ENCODE measurements around the gene PPP4R2.

The PPP4R2 gene

DNA sequence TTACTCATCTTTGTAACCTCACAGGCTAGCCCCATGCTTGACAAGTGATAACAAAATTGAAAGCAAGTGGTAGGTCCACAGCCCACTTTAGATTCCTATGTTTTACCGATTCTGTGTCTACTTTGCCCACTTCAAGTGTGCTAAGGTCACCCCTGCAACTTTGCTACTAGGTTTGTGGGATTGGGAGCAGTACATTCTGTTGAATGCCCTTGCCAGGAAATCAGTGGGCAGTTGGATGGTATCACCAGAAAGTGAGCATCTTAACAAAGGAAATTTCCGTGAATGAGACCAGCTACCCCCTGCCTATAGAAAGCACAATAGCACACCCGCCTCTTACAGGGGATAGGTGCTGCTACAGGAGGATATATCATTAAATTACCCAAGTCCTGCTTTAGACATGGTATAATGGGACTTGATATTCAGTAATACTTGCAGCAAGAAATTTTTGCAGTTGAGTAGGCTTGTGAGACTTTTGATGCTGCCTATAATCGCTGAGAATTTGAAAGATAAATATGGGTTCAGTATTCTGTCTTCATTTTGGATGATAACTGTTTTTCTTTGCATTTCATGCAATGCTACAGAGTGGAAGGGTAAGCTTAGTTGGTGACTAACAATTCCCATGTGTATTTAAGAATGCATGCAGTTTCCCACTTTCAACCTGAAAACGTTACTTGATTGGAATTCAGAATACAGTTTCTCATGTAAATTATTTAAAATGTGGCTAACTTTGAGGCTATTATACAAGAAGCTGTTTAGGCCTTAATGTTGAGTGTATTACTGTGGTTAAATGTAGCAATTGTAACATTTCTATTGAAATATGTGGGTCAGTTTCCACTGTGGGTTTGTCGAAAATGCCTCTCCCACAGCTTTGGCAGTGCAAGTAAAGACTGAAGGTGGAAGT lies 74.3 kb downstream of the PPP4R2 start:
- DNase-seq (ENCODE audit: low spot score) = no peak

DNA sequence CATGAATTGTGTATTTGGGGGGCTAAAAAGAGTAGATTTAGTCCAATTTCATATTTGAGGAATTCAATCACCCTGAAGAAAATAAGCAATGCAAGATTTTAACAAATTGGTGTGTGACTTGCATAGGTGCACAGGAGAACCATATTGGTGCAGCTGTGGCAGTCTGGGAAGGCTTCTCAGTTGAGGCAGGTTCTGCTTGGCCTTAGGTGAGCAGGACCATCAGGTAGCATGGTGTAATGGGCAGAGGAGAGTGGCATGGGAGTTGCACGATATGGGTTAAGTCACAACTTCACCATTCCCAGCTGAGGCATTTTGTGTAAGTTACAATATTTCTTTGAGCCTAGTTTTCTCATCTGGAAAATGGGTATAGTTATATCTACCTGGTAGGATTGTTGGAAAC lies 75.3 kb downstream of the PPP4R2 start:
- no peak for DNase-seq (ENCODE audit: low spot score)

DNA sequence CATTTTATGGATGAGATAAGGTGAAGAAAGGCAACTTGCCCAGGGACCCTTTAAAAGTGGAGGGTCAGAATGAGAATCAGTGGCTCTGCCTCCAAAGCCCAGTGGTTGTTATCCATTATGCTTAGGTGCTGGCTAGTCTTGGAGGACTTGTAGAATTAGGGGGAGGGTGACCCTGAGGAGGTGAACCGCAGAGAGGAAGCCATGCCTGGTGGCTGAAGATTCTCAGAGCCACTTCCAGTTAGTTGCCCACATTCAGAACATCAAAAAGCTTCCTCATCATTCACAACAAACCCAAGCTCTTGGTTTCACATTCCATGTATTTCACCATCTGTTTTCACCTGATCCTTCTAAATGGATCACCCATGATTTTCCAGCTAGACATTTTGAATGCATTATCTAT lies 76.0 kb downstream of the PPP4R2 start:
- DNase-seq (ENCODE audit: low spot score) = no peak

DNA sequence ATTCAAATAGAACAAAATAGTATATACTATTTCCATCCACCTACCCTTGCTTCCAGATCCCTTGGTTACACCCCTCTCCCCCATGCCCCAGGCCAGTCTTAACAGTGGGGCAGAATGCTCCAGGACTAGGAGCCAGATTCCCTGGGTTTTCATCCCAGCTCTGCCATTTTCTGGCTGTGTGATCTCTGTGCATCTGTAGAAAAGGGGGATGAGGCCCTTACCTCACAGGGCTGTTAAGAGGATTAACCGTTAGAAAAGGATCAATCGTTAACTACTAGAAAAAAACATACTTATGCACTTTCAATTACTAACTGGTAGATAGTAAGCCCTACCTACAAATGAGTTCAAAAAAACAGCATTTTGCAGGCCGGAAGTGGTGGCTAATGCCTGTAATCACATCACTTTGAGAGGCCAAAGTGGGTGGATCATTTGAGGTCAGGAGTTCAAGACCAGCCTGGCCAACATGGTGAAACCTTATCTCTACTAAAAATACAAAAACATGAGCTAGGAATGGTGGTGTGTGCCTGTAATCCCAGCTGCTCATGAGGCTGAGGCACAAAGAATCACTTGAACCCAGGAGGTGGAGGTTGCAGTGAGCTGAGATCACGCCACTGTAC lies 76.6 kb downstream of the PPP4R2 start:
- no peak for DNase-seq (ENCODE audit: low spot score)

DNA sequence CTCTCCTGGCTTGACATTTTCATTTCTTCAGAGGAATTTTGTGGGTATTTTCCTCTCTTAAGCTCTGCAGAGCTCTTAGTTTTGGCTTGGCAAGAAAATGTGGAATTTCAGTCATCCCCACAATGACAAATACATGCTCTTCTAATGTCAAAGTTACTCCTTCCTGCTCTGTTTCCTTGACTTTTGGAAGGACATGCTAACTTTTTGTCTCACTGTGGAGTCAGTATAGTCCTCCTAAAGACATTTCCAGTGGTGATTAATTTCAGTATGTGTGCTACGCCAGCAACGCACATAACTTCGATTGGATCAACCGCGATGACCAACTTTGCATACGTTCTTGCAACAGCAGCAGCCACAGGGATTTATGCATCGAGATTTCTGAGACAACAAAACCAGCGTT lies 78.2 kb downstream of the PPP4R2 start:
- DNase-seq (ENCODE audit: low spot score) = no peak

DNA sequence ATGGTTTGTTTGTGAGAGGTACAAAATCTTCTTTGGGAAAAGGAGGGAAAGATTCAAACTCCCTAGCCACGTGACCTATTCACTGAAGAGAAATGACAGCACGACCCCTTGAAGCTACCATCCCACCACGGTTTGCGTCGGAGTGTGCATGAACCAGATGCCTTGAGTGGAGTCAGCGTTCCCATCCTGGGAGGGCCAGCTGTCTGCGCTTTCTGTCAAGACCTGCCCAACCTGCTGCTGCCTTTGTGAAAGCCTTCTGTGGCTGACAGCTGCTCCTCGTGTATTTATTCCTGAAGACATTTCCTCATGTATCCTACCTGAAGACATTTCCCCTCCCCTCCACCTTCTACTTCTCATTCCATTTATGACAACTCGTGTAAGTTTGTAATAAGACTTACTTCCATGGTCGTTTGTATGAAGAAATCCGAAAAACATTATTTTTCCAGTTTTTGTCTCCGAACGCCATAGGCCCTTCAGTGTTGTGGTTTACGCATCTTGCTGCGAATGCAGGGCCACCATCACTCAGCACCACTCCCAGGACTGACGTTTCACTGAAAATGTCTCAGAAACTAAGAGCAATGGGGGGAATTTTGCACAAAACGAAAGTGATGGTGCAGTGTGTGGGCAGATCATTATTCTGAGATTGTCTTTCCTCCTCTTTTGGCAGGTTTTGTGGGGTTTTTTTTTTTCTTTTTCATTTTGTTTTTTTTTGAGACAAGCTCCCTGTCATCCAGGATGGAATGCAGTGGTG lies 83.8 kb downstream of the PPP4R2 start:
- no peak for DNase-seq (ENCODE audit: low spot score)

DNA sequence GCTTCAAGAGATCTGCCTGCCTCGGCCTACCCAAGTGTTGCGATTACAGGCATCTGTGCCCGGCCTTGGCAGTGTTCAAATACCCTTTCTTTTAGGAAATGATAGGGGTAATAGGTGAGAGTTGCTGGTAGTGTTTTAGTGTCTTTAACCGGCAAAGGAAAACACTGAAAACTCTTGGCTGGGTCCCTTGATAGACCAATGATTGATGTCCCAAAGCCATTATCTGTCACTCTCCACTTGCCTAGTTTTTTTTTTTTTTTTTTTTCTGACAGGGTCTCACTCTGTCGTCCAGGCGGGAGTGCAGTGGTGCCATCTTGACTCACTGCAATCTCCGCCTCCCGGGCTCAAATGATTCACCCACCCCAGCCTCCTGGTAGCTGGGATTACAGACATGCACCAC lies 84.5 kb downstream of the PPP4R2 start:
- no peak for DNase-seq (ENCODE audit: low spot score)

DNA sequence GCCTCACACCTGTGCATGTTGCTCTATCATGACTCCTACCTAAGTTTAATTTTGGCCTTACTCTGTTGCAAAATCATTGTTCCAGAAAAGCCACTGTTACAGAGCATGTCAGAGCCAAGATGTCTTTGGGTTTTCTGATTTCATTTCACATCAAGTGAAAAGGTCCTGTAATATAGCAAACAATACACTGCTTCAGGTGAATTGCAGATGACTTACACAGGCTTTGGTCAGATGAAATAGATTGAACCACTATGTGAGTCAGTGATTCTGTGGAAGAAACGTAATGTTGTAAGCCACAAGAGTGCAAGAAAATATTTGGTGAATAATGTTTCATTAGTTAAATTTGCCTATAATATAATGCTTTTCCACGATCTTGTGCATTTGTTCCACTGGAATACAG lies 87.6 kb downstream of the PPP4R2 start:
- DNase-seq (ENCODE audit: low spot score) = no peak

DNA sequence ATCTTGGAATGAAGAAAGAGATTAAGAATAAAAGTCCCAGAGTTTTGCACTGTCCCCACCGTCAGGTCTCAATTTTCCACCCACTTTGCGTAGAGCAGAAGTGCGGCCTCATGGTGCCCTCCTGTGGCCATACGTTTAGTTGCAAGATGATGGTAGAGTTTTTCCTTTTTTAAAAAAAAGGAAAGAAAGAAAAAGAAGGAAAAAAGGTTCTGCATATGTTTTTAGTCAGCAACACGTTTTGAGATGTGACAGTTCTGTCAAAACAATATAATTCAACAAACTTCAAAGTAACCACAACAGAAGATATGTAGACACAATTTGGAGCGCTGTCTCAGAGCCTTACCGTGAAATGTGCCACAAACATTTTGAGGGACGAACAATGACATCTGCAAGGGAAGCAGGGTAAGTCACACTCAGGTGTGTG lies 89.5 kb downstream of the PPP4R2 start:
- peak; percentile 53 for DNase-seq (ENCODE audit: low spot score)

DNA sequence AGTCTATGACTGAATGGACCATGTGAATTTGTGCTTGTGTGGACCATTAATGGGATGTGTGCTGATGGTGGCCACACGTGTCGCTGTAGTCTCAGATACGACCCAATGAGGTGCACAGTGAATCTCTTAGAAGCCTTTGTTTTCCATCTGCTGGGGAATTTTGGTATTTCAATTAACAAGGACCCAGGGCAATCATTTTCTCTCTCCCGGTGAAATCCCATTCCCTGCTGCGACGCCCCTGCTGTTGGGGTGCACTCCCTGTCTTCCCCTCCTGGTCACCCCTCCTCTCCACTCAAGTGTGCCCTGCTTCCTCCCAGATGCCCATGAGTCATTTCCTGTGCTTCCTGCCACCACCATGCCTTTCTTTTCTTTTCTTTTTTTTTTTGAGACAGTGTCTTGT lies 97.5 kb downstream of the PPP4R2 start:
- no peak for DNase-seq (ENCODE audit: low spot score)

DNA sequence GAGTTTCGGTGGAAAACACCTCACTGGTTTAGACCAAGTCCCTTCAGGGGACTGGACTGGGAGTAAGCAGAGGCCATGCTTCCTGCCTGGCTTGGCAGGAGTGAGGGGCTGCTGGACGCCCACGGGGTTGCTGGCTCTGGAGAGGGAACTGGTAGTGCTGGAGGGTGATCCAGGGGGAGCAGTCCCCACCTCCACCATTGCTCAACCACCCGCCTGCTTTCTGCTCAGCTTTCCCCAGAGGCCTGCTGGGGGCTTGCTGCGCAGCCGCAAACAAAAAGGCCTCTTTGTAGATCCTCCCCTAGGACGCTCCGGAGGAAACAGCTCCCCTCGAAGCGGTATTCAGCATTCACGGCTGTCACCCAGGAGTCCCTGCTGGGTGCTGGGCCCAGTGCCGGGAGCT lies 98.3 kb downstream of the PPP4R2 start:
- DNase-seq (ENCODE audit: low spot score) = no peak

DNA sequence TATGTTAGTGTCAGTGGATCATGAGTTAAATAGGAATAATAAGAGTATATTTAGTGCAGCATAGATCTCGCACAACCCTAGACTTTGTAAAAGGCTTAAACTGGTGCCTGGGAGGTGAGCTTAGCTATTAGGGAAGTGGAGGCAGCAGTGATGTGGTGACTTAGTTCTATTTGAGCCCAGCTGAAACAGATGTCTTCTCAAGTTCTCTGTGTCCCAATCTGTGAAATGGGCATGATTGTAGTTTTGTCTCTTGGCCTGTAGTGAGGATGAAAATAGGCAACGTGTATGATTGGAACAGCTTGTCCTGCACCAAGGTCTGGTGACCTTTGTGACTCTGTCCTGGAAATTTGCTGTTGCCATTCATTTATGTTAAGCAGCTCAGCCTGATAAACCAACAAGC lies 99.6 kb downstream of the PPP4R2 start:
- no peak for DNase-seq (ENCODE audit: low spot score)

DNA sequence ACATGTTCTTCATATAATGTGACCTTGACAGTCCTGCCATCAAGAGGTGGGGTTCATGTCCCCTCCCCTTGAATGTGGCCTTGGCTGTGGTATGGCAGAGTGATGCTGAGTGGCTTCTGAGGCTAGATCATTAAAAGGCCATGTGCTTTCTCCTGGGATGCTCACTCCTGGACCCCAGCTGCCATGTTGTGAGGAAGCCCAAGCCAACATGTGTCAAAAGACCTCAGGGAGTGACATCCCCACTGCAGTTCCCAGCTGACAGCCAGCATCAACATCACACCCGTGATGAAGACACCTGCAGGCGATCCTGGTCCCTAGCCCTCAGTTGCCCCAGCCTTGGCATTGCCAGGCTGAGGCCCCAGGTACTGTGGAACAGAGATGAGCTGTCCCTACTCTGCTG lies 101.4 kb downstream of the PPP4R2 start:
- no peak for DNase-seq (ENCODE audit: low spot score)

DNA sequence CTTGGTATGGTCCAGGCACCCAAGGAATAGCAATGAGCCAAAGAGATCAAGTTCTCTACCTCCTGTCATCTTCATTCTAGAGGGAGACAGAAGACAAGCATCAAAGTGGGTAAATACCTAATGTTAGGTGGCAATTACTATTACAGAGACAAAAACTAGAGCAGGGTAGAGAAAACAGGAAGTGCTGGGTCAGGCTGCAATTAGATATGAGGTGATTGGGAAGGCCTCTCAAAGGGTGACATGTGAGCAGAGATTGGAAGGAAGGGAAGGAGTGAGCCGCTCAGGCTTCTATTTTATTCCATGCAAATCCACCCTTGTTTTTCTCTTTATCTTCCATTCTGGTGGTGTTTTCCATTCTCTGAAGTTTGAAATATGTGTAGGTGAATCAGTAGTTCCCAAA lies 102.3 kb downstream of the PPP4R2 start:
- no peak for DNase-seq (ENCODE audit: low spot score)

DNA sequence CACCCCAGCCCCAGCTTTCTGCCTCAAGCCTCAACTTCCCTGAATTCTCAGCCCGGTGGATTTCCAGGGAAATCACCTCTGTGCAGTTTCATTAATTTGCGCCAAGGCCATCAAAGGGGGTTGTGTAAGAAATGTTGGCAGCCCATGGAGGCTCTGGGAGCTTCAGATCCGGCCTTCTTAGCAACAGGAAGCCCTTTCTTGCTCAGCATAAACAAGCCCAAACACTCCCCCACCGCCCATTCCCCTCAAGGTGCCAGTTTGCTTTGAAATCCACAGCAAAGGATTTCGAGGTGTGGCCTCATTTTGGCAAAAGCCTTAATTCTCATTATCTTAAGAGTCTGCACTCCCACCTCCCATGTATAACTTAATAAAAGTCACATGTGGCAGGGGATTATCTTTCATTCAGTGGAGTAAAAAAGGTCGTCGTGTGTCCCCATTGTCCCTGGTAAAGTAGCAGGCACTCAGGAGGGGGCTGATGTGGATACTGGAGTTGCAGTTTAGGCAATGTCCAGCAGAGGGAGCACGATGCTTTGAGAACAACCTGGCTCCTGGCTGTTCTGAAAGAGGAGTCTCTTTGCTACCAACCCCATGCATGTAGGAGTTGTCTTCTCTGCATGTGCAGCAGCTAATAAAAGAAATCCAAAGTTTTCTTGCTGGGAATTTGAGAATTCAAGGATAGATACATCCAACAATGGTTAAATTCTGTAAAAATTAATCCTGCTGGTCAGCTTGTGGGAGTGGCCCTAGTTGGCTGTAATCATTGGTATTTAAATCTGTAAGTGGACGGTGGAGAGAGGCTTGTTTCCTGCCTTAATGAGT lies 104.3 kb downstream of the PPP4R2 start:
- DNase-seq (ENCODE audit: low spot score) = peak; percentile 77

DNA sequence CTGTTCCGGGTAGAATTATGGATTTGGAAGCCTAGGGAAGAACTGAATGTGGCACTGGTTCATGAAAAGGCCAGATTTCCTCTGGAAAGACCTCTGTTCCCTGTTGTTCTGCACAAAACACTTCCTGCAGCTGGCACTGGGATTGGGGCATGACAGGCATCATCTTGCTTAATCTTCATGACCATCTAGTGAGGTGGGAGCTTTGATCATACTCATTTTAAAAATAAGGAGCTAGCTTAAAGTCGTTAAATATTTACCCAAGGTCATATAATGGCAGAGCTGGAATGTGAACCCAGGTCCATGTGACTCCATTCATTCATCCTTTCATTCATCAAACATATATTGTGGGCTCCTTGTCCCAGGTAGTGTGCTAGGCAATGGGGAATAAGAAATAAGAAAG lies 105.3 kb downstream of the PPP4R2 start:
- no peak for DNase-seq (ENCODE audit: low spot score)

DNA sequence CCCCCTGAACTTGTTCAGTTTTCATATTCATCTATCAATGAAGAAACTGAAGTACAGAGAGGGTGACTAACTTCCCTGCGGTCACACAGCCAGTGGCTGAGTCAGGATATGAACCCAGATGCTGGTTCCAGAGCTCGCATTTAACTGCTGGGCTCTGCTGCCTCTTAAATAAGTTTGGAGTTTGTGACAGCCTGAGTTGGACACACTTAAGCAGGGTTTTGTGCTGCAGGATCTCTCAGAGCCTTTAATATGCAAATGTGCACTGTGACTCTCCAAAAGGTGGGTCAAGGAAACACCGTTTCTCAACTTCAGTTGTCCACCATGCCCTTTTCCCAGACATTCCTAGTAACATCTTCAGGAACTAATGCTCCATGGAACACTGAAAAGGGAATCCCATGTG lies 110.6 kb downstream of the PPP4R2 start:
- no peak for DNase-seq (ENCODE audit: low spot score)

DNA sequence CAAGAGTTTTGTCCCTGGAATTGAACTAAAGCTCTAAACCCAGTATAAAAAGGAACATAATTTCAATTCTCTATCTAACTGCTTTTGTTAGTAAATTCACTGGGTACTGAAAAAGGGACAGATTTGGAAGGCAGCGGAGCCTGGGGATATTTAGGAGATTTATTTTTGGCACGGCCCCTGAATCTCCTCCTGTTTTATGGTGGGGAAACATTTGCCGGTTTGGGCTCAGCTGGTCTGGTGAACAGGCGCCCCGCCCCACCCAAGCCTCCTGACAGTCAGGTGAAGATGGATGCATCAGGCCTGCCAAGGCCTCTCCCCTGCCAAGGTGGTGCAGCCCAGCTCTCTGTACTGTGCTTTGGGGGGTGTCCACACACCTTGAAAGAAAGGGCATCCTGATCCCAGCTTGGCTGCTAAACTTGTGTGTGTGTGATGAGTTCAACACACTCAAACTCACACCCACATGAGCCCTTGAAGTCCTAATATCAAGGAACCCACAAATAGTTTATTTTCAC lies 111.1 kb downstream of the PPP4R2 start:
- no peak for DNase-seq (ENCODE audit: low spot score)

DNA sequence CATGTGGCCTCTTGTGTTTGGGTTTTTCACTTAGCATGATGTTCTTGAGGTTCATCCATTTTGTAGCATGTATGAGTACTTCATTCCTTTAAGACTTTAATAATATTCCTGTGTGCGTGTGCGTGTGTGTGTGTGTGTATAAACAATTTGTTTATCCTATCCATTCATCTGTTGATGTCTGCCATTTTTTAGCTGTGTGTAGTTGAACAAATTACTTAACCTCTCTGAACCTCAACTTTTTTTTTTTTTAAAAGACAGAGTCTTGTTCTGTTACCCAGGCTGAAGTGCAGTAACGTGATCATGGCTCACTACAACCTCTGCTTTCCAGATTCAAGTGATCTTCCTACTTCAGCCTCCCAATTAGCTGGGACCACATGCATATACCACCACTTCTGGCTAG lies 112.1 kb downstream of the PPP4R2 start:
- no peak for DNase-seq (ENCODE audit: low spot score)

DNA sequence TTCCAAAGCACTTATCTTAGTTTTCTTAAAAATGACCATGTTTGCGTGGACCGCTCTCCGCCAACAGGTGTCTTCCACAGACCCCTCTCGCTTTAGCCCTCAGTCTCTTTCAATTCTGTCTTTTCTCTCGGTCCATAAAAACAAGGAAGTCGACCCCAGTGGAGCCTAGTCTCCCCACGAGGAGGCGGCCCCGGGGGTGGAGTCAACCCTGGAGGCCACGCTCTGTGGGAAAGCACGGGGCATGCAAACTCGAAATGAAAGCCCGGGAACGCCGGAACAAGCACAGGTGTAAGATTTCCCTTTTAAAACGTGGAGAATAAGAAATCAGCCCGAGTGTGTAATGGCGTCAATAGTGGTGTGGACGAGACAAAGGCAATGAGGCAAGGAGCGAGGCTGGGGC lies 113.9 kb downstream of the PPP4R2 start:
- no peak for DNase-seq (ENCODE audit: low spot score)

DNA sequence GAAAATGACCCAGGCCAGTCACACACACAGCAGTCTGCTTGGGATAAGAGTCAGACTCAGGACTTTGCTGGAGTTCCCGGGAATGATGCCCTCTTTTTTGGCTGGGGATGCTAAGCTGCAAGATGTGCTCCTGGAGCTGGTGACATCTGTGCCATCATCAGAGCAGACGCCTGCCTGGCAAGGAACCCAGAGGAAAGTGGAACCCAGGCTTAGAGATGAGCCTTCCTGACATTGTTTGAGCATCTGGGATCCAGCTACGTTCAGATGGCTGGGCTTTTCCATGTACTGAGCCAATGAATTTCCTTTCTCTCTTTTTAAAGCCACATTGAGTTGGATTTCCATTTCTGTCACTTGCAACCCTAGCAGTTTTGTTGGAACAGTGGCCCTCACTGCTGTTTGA lies 118.1 kb downstream of the PPP4R2 start:
- no peak for DNase-seq (ENCODE audit: low spot score)

DNA sequence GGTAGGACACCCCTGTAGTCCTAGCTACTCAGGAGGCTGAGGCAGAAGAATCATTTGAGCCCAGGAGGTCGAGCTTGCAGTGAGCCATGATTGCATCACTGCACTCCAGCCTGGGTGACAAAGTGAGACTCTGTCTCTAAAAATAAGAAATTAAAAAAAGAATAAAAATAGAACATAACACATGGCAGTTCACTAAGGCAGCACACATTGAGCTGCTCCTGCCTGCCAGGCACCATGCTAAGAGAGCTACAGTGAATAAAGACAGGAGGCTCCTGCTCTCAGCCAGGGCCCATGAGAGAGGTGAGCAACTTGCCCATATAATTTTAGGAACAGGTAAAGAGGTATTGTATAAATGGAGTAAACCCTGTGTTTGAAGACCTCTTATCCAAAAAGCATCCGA lies 119.2 kb downstream of the PPP4R2 start:
- DNase-seq (ENCODE audit: low spot score) = no peak

Measured in CD4-positive, alpha-beta T cell treated with Interleukin-2 at 100 ng/mL for 4 hours (primary cell).